Nephron (organoid): ENCODE results near the gene PDE4A.
"Not testable (repeated sequence)": the region's sequence is repeated elsewhere in the genome, so short reads cannot be mapped to it uniquely, and the experiment has no call there.

Source experiments
- H3K27ac Mint-ChIP-seq, 3 experiments: 2 replicates each; pipeline ENCODE4 v1.8.0; 2020; ENCODE audit warnings: mixed read lengths in 3 of 3, mild to moderate bottlenecking in 2 of 3, moderate library complexity in 1 of 3
- H3K27me3 Mint-ChIP-seq: 2 replicates; pipeline ENCODE4 v1.8.0; 2021; ENCODE audit warnings: low read depth, mild to moderate bottlenecking, moderate library complexity, mixed read lengths
- H3K36me3 Mint-ChIP-seq: 2 replicates; pipeline ENCODE4 v1.8.0; 2020; ENCODE audit warnings: low read depth, mixed read lengths
- H3K4me1 Mint-ChIP-seq: 2 replicates; pipeline ENCODE4 v1.8.0; 2020; ENCODE audit warnings: mixed read lengths
- H3K4me3 Mint-ChIP-seq, 3 experiments: 2 replicates each; pipeline ENCODE4 v1.8.0; 2020; ENCODE audit warnings: mild to moderate bottlenecking in 3 of 3, mixed read lengths in 3 of 3, moderate library complexity in 2 of 3
- H3K9me3 Mint-ChIP-seq: 2 replicates; pipeline ENCODE4 v1.8.0; 2020; ENCODE audit warnings: mixed read lengths
- TF ChIP-seq, protein P1 (sequence below), 3 experiments: fragments of 200-600 bp; sonication (generic); IDR thresholded peaks; one replicate each; pipeline ENCODE4 v1.5.0; 2021; ENCODE audit warnings: antibody characterized with exemption in 3 of 3; ENCODE audit not compliant: unreplicated experiment in 3 of 3

Gene PDE4A

GRCh38 chr19:10461047-10461949 lies 41.0 kb downstream of the PDE4A start:
- Mint-ChIP-seq H3K36me3 (no peaks in the 10 kb centered on the region), H3K9me3 (no peaks in the 10 kb centered on the region), H3K4me1 (no peaks in the 10 kb centered on the region), H3K4me3 (peak overlapping the region; percentile 67 to 72 (median 72)), H3K27ac (peak overlapping the region in 1 of 3 experiments; percentile 51), H3K27me3 (no peaks in the 10 kb centered on the region)
- TF ChIP-seq, protein P1, sequence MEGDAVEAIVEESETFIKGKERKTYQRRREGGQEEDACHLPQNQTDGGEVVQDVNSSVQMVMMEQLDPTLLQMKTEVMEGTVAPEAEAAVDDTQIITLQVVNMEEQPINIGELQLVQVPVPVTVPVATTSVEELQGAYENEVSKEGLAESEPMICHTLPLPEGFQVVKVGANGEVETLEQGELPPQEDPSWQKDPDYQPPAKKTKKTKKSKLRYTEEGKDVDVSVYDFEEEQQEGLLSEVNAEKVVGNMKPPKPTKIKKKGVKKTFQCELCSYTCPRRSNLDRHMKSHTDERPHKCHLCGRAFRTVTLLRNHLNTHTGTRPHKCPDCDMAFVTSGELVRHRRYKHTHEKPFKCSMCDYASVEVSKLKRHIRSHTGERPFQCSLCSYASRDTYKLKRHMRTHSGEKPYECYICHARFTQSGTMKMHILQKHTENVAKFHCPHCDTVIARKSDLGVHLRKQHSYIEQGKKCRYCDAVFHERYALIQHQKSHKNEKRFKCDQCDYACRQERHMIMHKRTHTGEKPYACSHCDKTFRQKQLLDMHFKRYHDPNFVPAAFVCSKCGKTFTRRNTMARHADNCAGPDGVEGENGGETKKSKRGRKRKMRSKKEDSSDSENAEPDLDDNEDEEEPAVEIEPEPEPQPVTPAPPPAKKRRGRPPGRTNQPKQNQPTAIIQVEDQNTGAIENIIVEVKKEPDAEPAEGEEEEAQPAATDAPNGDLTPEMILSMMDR (IDR thresholded peaks at IDR 0.05; ENCODE audit: unreplicated experiment in 3 of 3): no peak

DNA sequence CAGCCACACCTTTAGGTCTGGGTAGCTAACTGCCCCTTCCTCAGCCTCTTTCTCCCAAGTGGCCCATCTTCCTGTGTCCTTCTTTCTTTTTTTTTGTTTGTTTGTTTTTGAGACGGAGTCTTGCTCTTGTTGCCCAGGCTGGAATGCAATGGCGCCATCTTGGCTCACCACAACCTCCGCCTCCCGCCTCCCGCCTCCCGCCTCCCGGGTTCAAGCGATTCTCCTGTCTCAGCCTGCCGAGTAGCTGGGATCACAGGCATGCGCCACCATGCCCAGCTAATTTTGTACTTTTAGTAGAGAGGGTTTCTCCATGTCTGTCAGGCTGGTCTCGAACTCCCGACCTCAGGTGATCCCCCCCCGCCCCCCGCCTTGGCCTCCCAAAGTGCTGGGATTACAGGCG lies 41.7 kb downstream of the PDE4A start:
- H3K4me1 Mint-ChIP-seq, H3K36me3 Mint-ChIP-seq, H3K9me3 Mint-ChIP-seq, H3K27ac Mint-ChIP-seq, H3K27me3 Mint-ChIP-seq: not testable (repeated sequence)
- peak overlapping the region; percentile 38 to 72 (median 72) for H3K4me3 Mint-ChIP-seq

DNA sequence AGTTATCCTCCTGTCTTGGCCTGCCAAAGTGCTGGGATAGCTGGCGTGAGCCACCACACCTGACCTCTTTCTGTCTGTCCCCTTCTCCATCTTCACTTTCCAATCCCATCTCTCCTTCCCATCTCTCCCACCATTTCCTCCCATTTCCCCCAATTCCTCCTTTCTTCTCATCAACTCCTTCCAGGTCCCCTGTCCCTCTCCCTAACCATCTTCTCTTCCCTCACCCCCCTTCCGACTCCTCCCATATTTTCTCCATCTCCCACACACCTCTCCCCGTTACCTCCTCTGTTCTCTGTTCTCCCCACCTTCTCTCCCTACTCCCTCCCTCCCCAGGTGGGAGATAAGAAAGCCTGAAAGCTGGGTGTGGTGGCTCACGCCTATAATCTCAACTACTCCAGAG lies 42.2 kb downstream of the PDE4A start:
- Mint-ChIP-seq H3K4me3 (peak overlapping the region in 2 of 3 experiments; percentile 21 to 63), H3K36me3 (no peaks in the 10 kb centered on the region), H3K27ac (no peak overlapping the region), H3K27me3 (no peaks in the 10 kb centered on the region), H3K9me3 (no peaks in the 10 kb centered on the region), H3K4me1 (no peaks in the 10 kb centered on the region)
- TF ChIP-seq, protein P1 (IDR thresholded peaks at IDR 0.05; ENCODE audit: unreplicated experiment in 3 of 3): no peak

GRCh38 chr19:10464456-10464855 lies 44.1 kb downstream of the PDE4A start:
- no peaks in the 10 kb centered on the region for H3K27me3 Mint-ChIP-seq
- no peak overlapping the region for H3K4me3 Mint-ChIP-seq
- no peaks in the 10 kb centered on the region for H3K9me3 Mint-ChIP-seq
- no peaks in the 10 kb centered on the region for H3K36me3 Mint-ChIP-seq
- H3K4me1 Mint-ChIP-seq: no peaks in the 10 kb centered on the region
- no peak overlapping the region for H3K27ac Mint-ChIP-seq
- TF ChIP-seq, protein P1 (IDR thresholded peaks at IDR 0.05; ENCODE audit: unreplicated experiment in 3 of 3): no peak

GRCh38 chr19:10467104-10467706 lies 46.9 kb downstream of the PDE4A start:
- H3K9me3 Mint-ChIP-seq: no peaks in the 10 kb centered on the region
- no peaks in the 10 kb centered on the region for H3K4me1 Mint-ChIP-seq
- TF ChIP-seq, protein P1 (IDR thresholded peaks at IDR 0.05; ENCODE audit: unreplicated experiment in 3 of 3): no peak
- no peak overlapping the region for H3K27ac Mint-ChIP-seq
- no peak overlapping the region for H3K4me3 Mint-ChIP-seq
- no peaks in the 10 kb centered on the region for H3K27me3 Mint-ChIP-seq
- H3K36me3 Mint-ChIP-seq: no peaks in the 10 kb centered on the region

DNA sequence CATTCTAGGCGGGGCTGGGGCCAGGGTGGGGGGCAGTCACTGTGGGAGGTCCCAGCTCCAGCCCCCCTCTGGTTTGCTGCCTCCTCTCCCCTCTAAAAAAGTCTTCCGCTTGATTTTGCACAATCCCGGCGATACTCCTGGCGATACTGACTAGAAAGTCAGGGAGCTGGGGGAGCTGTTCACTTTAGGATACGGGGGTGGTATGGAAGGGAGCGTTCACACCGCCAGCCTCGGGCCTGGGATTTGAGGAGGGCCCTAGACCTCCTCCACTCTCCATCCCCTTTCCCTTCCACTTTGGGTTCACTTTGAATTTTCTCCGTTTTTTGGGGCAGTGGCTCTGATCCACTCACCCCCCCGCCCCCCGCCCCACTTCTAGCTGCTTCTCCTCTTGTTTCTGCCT lies 47.8 kb downstream of the PDE4A start:
- Mint-ChIP-seq H3K4me3 (no peak overlapping the region), H3K27ac (no peak overlapping the region), H3K9me3 (no peaks in the 10 kb centered on the region), H3K36me3 (no peaks in the 10 kb centered on the region), H3K4me1 (no peaks in the 10 kb centered on the region), H3K27me3 (no peaks in the 10 kb centered on the region)
- TF ChIP-seq, protein P1 (IDR thresholded peaks at IDR 0.05; ENCODE audit: unreplicated experiment in 3 of 3): no peak
